PFSK-1 (cell line): ENCODE data around the gene PTPN9.

Source experiments
- POLR2AphosphoS5 ChIP-seq: IDR thresholded peaks from 2 replicates; pipeline ENCODE4 v1.6.1; 2012; ENCODE audit warnings: low read depth, mild to moderate bottlenecking, control low read depth, low read length, moderate library complexity
- REST ChIP-seq, 2 experiments: IDR thresholded peaks; 2 replicates each; pipeline versions ENCODE4 v1.6.1 to v1.8.0; 2011 to 2012; ENCODE audit warnings: low read depth in 2 of 2, low read length in 2 of 2, control low read depth in 1 of 2, inconsistent platforms in 1 of 2, mild to moderate bottlenecking in 1 of 2, moderate library complexity in 1 of 2; ENCODE audit not compliant: insufficient read depth in 1 of 2
- TAF1 ChIP-seq: IDR thresholded peaks from 2 replicates; pipeline ENCODE4 v1.6.1; 2012; ENCODE audit warnings: low read length, control low read depth, borderline replicate concordance; ENCODE audit not compliant: insufficient read depth

GRCh38 chr15:75437721-75438120 is 141.4 kb downstream of the PTPN9 start:
- TF ChIP-seq TAF1 (no peak), REST (IDR thresholded peaks at IDR 0.05; ENCODE audit: insufficient read depth in 1 of 2, low read depth in 2 of 2, low read length in 2 of 2) (no peak), POLR2AphosphoS5 (no peak)
